Urinary bladder (tissue), 4 donors: Measurements from ENCODE around the gene TRABD. TPM values are rescaled to one million over a fixed set of nuclear protein-coding genes. Genes with fewer than 3 reads are reported as not detected.
"Not testable (repeated sequence)": the region's sequence is repeated elsewhere in the genome, so short reads cannot be mapped to it uniquely, and the experiment has no call there.

Source experiments
- DNase-seq: peaks from one replicate; pipeline ENCODE4 v3.0.0-alpha.2; 2015; ENCODE audit errors: extremely low spot score
- H3K27ac ChIP-seq: one replicate; pipeline ENCODE4 v1.5.1; 2013; ENCODE audit warnings: low read depth, mild to moderate bottlenecking, moderate library complexity
- H3K36me3 ChIP-seq: one replicate; pipeline ENCODE4 v1.6.1; 2013; ENCODE audit warnings: mild to moderate bottlenecking, moderate library complexity; ENCODE audit not compliant: insufficient read depth
- H3K4me1 ChIP-seq: one replicate; pipeline ENCODE4 v1.6.1; 2013; ENCODE audit warnings: mild to moderate bottlenecking, moderate library complexity; ENCODE audit not compliant: insufficient read depth
- H3K4me3 ChIP-seq: one replicate; pipeline ENCODE4 v1.5.1; 2013; ENCODE audit warnings: low read depth, low read length
- WGBS: extraction: QIAGEN DNeasy Blood & Tissue Kit; methylation state at CpG from one replicate; pipeline ENCODE4 v1.1.7; 2013; 5-methylcytosine and 5-hydroxymethylcytosine counted together
- polyA plus RNA-seq: library from polyadenylated mRNA; stranded (reverse); fragments of 200-250 nt; gene quantifications from one replicate; pipeline ENCODE4 v1.2.3, GENCODE V29; 2013
- total RNA-seq: library from RNA; depleted of rRNA; stranded (reverse); fragments of >200 nt; gene quantifications from one replicate; pipeline ENCODE4 v1.2.3, GENCODE V29; 2014
- donor health status: healthy with polysubstance abuse.
- donor health status: healthy.

Gene TRABD
- total and polyA plus RNA-seq, 2 donors, result 7.7 to 36.4 TPM

DNA sequence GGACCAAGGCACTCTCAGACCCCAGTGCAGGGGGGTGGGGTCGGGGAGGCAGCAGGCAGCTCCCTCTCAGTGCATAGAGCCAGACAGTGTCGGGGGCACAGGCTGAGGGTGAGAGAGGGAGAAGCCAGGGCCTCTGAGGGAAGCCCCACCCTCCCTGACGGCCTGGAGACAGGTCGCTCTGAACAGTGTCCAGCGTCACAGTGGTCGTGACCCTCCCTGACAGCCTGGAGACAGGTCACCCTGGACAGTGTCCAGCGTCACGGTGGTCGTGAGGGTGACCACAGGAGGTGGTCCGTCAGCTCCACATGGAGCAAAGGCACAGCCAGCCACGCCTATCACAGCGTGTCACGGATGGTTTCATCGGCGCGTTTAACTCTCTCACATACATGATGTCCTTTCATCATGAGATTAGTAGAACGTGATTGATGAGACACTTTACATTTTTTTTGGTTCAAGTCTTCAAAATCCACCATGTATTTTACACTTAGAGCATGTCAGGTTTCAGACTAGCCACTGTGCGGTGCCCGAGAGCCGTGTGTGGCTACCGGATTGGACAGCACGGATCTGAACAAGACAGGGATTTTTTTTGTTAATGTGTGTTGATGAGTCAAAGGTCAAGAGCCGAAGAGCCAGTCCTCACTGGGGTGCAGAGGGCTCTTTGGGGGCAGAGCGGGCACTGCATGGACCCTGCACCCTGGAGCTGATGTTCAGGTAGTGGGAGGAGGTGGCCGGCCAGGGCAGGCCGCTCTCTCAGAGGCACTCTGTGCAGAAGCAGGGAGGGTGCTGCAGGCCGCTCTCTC lies 39.1 kb upstream of the TRABD start:
- H3K4me3 ChIP-seq, result no peak overlapping the region
- H3K4me1 ChIP-seq, result no peaks in the 10 kb centered on the region
- no peak for DNase-seq
- 43% methylated on average over 27 of the region's 27 CpGs for WGBS
- H3K36me3 ChIP-seq, result no peaks in the 10 kb centered on the region
- H3K27ac ChIP-seq, result no peak overlapping the region

- not testable (repeated sequence) for H3K4me1 ChIP-seq, H3K36me3 ChIP-seq, H3K27ac ChIP-seq, DNase-seq, H3K4me3 ChIP-seq
- WGBS, result 80% methylated on average over 14 of the region's 26 CpGs
Measured at GRCh38 chr22:50147258-50148165, 38.2 kb upstream of the TRABD start.

- DNase-seq, result no peak
- Histone ChIP-seq H3K4me1 (no peaks in the 10 kb centered on the region), H3K4me3 (no peak overlapping the region), H3K27ac (no peak overlapping the region), H3K36me3 (no peaks in the 10 kb centered on the region)
- WGBS, result 92% methylated on average over 12 of the region's 12 CpGs
Measured at GRCh38 chr22:50148166-50148500, 37.6 kb upstream of the TRABD start.

DNA sequence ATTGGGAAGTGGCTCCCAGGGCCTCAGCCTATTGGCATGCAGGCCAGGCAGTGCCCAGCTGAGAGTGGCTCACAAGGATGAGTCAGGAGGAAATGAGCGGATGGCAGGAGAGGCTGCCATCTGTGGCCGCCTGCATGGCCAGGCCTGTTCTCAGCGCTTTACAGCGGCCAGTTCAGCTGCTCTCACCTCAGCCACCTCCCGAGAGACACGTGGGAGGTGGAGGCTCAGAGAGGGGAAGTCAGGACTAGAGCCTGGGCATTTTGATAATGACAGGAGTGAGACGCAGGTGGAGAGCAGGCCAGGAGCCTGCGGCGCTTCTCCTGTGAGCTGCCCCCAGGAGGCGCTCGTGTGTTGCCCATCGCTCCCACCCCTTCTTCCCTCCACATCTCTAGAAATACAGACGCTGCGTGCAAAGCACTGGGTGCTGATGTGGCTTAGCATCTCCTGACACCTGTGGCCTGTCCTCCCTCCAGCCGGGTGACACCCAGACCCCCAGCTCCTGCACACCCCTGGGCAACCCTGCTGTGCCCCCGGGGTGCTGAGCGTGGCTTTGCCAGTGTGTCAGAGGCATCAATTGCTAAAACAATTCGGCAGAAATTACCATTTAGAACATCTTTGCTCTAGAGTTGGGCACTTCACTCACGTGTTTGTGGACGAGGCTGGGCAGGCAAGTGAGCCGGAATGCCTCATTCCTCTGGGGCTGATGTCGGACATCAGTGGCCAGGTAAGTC lies 36.6 kb upstream of the TRABD start:
- H3K27ac ChIP-seq, result no peak overlapping the region
- no peak for DNase-seq
- 61% methylated on average over 22 of the region's 22 CpGs for WGBS
- H3K4me1 ChIP-seq, result no peaks in the 10 kb centered on the region
- H3K36me3 ChIP-seq, result no peaks in the 10 kb centered on the region
- no peak overlapping the region for H3K4me3 ChIP-seq

DNA sequence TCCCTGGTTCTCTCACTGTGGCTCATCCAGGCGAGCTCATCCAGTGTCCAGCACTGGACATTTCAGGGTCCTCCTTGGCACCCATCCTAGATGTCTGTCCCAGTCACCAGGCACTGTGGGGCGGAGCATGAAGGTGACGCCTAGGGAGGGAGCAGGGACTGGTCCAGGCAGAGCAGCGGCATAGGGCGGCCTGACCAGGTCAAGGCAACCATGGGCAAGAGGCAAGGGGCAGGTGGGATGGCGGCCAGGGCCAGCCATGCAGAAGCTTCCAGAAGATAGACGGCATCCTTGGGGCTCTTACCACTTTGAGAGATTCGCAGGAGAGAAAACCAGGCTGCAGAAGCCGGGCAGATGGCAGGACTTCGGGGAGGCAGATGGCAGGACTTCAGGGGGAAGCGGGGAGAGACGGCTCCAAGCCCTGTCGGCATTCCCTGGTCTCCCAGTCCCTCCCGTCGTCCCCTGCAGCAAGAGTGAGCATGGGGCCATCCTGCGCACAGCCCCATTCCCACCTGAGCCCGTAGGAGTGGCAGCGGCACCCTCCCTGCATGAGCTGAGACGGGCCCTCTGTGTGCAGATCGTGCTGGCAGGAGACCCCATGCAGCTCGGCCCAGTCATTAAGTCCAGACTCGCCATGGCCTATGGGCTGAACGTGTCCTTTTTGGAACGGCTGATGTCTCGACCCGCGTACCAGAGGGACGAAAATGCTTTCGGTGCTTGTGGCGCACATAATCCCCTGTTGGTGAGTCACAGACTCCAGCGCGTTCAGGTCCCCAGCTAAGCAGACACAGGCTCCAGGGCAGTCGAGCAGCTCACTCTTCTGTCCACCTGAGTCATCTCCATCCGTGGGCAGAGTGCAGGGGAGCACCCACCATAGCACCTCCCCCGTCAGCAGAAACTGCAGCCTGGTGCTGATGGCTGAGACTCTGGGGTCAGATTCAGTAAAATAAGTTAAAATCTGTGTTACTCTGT lies 35.3 kb upstream of the TRABD start:
- no peaks in the 10 kb centered on the region for H3K4me1 ChIP-seq
- H3K27ac ChIP-seq, result no peak overlapping the region
- 91% methylated on average over 35 of the region's 35 CpGs for WGBS
- H3K36me3 ChIP-seq, result no peaks in the 10 kb centered on the region
- no peak overlapping the region for H3K4me3 ChIP-seq
- DNase-seq, result no peak

- WGBS, result 86% methylated on average over 33 of the region's 33 CpGs
- Histone ChIP-seq H3K27ac (no peak overlapping the region), H3K4me3 (no peak overlapping the region), H3K36me3 (no peaks in the 10 kb centered on the region), H3K4me1 (no peaks in the 10 kb centered on the region)
- no peak for DNase-seq
Measured at GRCh38 chr22:50151571-50152537, 33.9 kb upstream of the TRABD start.

DNA sequence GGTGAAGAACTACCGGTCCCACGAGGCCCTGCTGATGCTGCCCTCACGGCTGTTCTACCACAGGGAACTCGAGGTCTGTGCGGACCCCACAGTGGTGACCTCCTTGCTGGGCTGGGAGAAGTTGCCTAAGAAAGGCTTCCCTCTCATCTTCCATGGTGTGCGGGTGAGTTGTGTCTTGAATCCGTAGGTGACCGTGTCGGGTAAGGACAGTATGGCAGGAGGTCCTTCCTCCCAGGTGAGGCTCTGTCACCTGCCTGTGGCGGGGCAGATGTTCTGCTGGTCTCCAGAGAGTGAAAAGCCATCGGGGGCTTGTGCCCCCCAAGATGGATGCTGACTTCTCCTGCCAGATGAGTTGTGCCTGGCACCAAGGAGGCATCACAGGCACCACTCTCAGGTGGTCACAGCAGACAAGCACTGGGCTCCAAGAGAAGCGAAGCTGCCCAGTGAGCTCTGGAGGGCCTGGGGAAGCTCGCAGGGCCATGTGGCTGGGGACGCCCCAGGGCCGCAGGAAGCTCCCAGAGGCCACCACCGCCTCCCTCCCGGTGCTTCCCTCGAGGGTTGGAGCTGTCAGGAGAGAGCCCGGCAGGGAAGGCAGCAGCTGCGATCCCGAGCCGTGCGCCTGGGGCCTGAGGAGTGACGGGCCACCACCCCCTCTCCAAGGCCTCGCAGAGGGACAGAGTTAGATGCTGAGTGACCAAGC lies 32.5 kb upstream of the TRABD start:
- 87% methylated on average over 25 of the region's 25 CpGs for WGBS
- no peaks in the 10 kb centered on the region for H3K4me1 ChIP-seq
- H3K4me3 ChIP-seq, result no peak overlapping the region
- H3K36me3 ChIP-seq, result no peaks in the 10 kb centered on the region
- no peak overlapping the region for H3K27ac ChIP-seq
- DNase-seq, result no peak

GRCh38 chr22:50153756-50154140 lies 32.0 kb upstream of the TRABD start:
- no peak for DNase-seq
- no peak overlapping the region for H3K27ac ChIP-seq
- no peak overlapping the region for H3K4me3 ChIP-seq
- no peaks in the 10 kb centered on the region for H3K4me1 ChIP-seq
- no peaks in the 10 kb centered on the region for H3K36me3 ChIP-seq
- 91% methylated on average over 7 of the region's 7 CpGs for WGBS

GRCh38 chr22:50157709-50158375 lies 27.9 kb upstream of the TRABD start:
- H3K36me3 ChIP-seq, result no peaks in the 10 kb centered on the region
- H3K4me3 ChIP-seq, result no peak overlapping the region
- 78% methylated on average over 21 of the region's 21 CpGs for WGBS
- no peaks in the 10 kb centered on the region for H3K4me1 ChIP-seq
- peak; percentile 37 for DNase-seq
- no peak overlapping the region for H3K27ac ChIP-seq

- H3K36me3 ChIP-seq, result no peaks in the 10 kb centered on the region
- H3K4me3 ChIP-seq, result no peak overlapping the region
- H3K4me1 ChIP-seq, result no peaks in the 10 kb centered on the region
- WGBS, result 85% methylated on average over 7 of the region's 7 CpGs
- DNase-seq, result no peak
- no peak overlapping the region for H3K27ac ChIP-seq
Measured at GRCh38 chr22:50160947-50161346, 24.8 kb upstream of the TRABD start.
